ENCODE results near the gene SELENOF. TPM values are rescaled to one million over a fixed set of nuclear protein-coding genes. Genes with fewer than 3 reads are reported as not detected.

Gene SELENOF
- polyA plus RNA-seq, 1 of the 3 experiments (the other 2 are of a cell fraction): 155 TPM

- Histone ChIP-seq H3K36me3 (replicated peaks in 1 of 2; ENCODE audit: control insufficient read depth in 1 of 2, insufficient read depth in 2 of 2, low read length in 1 of 2) (no peaks in the 10 kb centered on the region), H3K27ac (ENCODE audit: low read depth in 2 of 2, low read length in 1 of 2) (no peak overlapping the region), H3K9me2 (no peaks in the 10 kb centered on the region), H3K4me1 (ENCODE audit: control insufficient read depth in 1 of 2, insufficient read depth in 2 of 2, low read depth in 1 of 2, low read length in 1 of 2) (peaks cover 0 to 9% of the 10 kb centered on the region in 2 experiments; a peak in 2 of 4 replicates), H3K4me2 (no peak overlapping the region), H3K27me3 (ENCODE audit: insufficient read depth) (no peaks in the 10 kb centered on the region), H4K20me1 (ENCODE audit: insufficient read depth) (no peaks in the 10 kb centered on the region; the same call in 1 of the 2 replicates), H3K4me3 (ENCODE audit: low read depth in 2 of 2, low read length in 1 of 2) (no peak overlapping the region), H3F3A (replicated peaks; ENCODE audit: insufficient read depth) (no peaks in the 10 kb centered on the region), H3K9me3 (no peaks in the 10 kb centered on the region), H3K79me2 (ENCODE audit: insufficient read depth) (peaks cover 63% of the 10 kb centered on the region), H2AFZ (ENCODE audit: low read depth) (no peak overlapping the region), H3K9ac (no peak overlapping the region)
- DNase-seq: no peak
- TF ChIP-seq, protein P1, sequence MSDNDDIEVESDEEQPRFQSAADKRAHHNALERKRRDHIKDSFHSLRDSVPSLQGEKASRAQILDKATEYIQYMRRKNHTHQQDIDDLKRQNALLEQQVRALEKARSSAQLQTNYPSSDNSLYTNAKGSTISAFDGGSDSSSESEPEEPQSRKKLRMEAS (IDR thresholded peaks at IDR 0.05; ENCODE audit: low read depth): no peak
- TF ChIP-seq NFIC (IDR thresholded peaks at IDR 0.05; ENCODE audit: borderline replicate concordance): peak; percentile 12; the same call in 1 of the 2 replicates
- ChIA-PET POLR2A (no interaction called here), CTCF (interaction anchor here (1.0 kb wide), 1 partner anchor 11 kb away, joined by 3 read pairs; no protein-coding TSS in a partner anchor)
- WGBS (ENCODE audit: low lambda C conversion rate): 63% methylated on average over 1 of the region's 1 CpG
Observed at GRCh38 chr1:86938450-86938849, 24.5 kb upstream of the SELENOF start.

- Histone ChIP-seq H3K27me3 (ENCODE audit: insufficient read depth) (no peaks in the 10 kb centered on the region), H3K27ac (ENCODE audit: low read depth in 2 of 2, low read length in 1 of 2) (no peak overlapping the region; a peak in 1 of 4 replicates), H3F3A (replicated peaks; ENCODE audit: insufficient read depth) (peaks cover 4% of the 10 kb centered on the region), H3K4me3 (ENCODE audit: low read depth in 2 of 2, low read length in 1 of 2) (no peak overlapping the region), H2AFZ (ENCODE audit: low read depth) (no peak overlapping the region), H3K9me3 (no peaks in the 10 kb centered on the region), H3K9me2 (no peaks in the 10 kb centered on the region), H3K36me3 (replicated peaks in 1 of 2; ENCODE audit: control insufficient read depth in 1 of 2, insufficient read depth in 2 of 2, low read length in 1 of 2) (no peaks in the 10 kb centered on the region), H3K4me2 (no peak overlapping the region), H3K79me2 (ENCODE audit: insufficient read depth) (peaks cover 44% of the 10 kb centered on the region), H3K4me1 (ENCODE audit: control insufficient read depth in 1 of 2, insufficient read depth in 2 of 2, low read depth in 1 of 2, low read length in 1 of 2) (peaks cover 0 to 4% of the 10 kb centered on the region in 2 experiments; a peak in 2 of 4 replicates), H4K20me1 (ENCODE audit: insufficient read depth) (no peaks in the 10 kb centered on the region), H3K9ac (no peak overlapping the region)
- ChIA-PET POLR2A (no interaction called here), CTCF (interaction anchor here (1.3 to 1.8 kb wide), 2 partner anchors 18 to 19 kb away, joined by 3 to 5 read pairs; no protein-coding TSS in a partner anchor)
- DNase-seq: no peak
- WGBS (ENCODE audit: low lambda C conversion rate): 91% methylated on average over 7 of the region's 7 CpGs
- TF ChIP-seq CTCF (IDR thresholded peaks at IDR 0.05) (no peak), RCOR1 (IDR thresholded peaks at IDR 0.05; ENCODE audit: low read length) (no peak), FOXJ3 (CRISPR knock-in tag; IDR thresholded peaks at IDR 0.05) (no peak), YY1 (IDR thresholded peaks at IDR 0.05; ENCODE audit: low read depth) (no peak), POLR2AphosphoS5 (IDR thresholded peaks at IDR 0.05; ENCODE audit: low read depth, low read length) (no peak), EP300 (IDR thresholded peaks at IDR 0.05; ENCODE audit: borderline replicate concordance in 1 of 2, low read depth in 1 of 2, low read length in 1 of 2) (no peak), RXRA (IDR thresholded peaks at IDR 0.05; ENCODE audit: borderline replicate concordance, low read depth) (no peak)
Observed at GRCh38 chr1:86933562-86934377, 19.8 kb upstream of the SELENOF start.

Data from SK-N-SH (cell line).